Smooth muscle cell of the coronary artery (primary cell): ENCODE data around the gene SPTB. TPM values are rescaled to one million over a fixed set of nuclear protein-coding genes. Genes with fewer than 3 reads are reported as not detected.

Experiments used
- total RNA-seq: library from RNA; depleted of rRNA; stranded (reverse); fragments of >200 nt; gene quantifications from 2 replicates; pipeline ENCODE4 v1.2.3, GENCODE V29; 2014; ENCODE audit warnings: low replicate concordance

SPTB gene
- total RNA-seq = 0.15 TPM in 1 of 2 replicates, not detected in the other

GRCh38 chr14:64879635-64880220 is at the start of gene SPTB:
SPTB (minus strand) TSS chr14:64879907; CDS start chr14:64823094, 56,813 bp downstream.

GRCh38 chr14:64914237-64915028 is 34.7 kb upstream of the SPTB start, which contains the start of gene CHURC1:
CHURC1 (plus strand) TSS chr14:64914455; CDS start chr14:64914496, 41 bp downstream.

GRCh38 chr14:64704143-64704742 is 175.5 kb downstream of the SPTB start, which contains the start of gene PLEKHG3:
PLEKHG3 (plus strand) TSS chr14:64704424; CDS start chr14:64727632, 23,208 bp downstream.

Other genes starting within 250 kb of the SPTB start
- 6.2 and 6.3 TPM in 2 replicates for gene PLEKHG3, start 175.5 kb downstream of the SPTB start, total RNA-seq
- gene CHURC1, start 34.5 kb upstream of the SPTB start, total RNA-seq = 35.0 and 37.1 TPM in 2 replicates
- gene GPX2, start 62.8 kb upstream of the SPTB start, total RNA-seq = not detected in 2 replicates
- 1.1 and 3.5 TPM in 2 replicates for gene RAB15, start 92.4 kb upstream of the SPTB start, total RNA-seq
- 3.7 and 10.0 TPM in 2 replicates for gene FNTB, start 107.0 kb upstream of the SPTB start, total RNA-seq
- 35.1 and 38.6 TPM in 2 replicates for gene MAX, start 222.6 kb upstream of the SPTB start, total RNA-seq